ENCODE data around the gene NEK2.

- TF ChIP-seq CTCF (IDR thresholded peaks at IDR 0.05), result no peak
- no peak for TF ChIP-seq POLR2A (IDR thresholded peaks at IDR 0.05)
These were observed 8.2 kb upstream of the NEK2 start for GRCh38 chr1:211683396-211684297.
